HG03565 (cell line): ENCODE results near the gene GRM4.

Source experiments
- ATAC-seq: cut with Tn5 transposase; IDR thresholded peaks from one replicate; pipeline ENCODE4 v1.9.1; 2021; ENCODE audit warnings: mild to moderate bottlenecking, moderate library complexity; ENCODE audit not compliant: unreplicated experiment

Gene GRM4

DNA sequence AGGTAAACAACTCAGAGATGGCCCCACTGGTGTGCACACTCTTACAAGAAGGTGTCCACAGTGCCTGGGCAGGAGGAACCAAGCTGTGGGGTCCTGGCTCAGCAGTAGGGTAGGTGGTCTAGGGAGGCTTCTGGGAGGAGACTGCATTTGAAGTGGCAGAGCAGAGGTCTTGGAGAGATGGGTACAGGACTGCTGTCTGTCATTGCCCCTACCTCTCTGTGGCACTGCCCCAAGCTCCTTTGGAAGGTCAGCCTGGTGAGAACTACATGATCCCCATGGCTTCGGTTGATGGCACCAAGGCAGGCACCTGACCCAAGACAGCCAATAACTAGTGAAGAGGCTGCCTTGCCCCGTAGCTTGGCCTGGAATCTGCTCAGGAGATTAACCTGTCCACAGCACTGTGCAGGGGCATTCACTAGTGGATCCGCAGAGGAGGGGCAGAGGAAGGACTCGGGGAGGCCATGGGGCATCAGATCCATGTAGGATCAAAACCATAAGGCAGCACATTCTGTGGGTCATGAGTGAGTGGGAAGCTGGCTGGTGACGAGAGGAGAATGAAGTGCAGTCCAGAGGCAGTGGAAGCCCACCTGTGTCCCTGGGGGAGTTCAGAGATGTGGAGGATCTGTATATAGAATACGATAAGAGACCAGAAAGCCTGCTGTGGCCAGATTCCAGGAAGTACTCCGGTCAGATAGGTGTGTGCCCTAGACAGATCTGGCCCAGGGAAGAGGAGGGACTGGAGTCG, 162.0 kb downstream of the GRM4 start:
- ATAC-seq: no peak

DNA sequence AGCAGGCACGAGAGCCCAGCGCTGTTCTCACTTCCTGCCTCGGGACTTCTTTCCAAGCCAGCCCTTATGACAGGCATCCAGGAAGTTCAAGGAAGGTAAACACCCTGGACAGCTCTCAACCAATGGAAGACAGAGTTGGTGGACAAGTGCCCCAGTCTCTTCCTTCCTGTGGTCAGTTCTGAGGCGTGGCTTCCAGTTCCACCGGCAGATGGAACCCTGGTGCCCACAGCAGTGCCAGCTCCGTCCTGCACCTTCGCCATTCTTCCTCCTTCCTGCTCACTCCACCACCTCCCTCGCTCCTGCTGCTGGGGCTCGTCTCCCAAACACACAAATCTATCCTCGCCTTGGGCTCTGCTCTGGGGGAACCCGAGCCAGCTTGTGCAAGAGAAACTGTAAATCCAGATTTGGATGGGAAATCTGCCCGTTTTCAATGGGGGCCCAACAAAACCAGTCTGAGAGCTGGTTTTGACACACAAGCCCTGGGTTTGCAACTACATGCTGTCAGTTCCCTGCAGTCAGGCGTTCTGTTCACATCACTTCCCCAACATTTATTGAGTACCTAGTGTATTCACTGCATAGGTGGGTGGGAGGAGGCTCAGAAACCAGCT, 162.7 kb downstream of the GRM4 start:
- no peak for ATAC-seq

DNA sequence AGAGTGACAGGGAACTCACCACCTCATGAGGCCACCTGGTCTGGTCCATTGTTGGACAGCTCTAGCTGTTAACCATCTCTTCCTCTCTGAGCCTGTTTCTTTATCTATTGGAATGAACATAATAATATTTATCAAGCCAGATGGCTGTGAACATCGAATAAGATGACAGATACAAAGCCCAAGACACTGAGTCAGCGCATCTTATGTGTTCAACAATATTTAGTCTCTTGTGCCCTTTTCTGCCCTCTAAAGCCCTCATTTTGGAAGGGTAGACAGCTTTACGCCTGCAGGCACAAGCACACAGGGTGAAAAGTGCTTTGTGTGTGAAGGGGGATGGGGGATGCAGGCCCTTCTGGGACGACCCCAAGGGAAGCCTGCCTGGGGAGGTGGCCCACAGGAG, 164.0 kb downstream of the GRM4 start:
- no peak for ATAC-seq

DNA sequence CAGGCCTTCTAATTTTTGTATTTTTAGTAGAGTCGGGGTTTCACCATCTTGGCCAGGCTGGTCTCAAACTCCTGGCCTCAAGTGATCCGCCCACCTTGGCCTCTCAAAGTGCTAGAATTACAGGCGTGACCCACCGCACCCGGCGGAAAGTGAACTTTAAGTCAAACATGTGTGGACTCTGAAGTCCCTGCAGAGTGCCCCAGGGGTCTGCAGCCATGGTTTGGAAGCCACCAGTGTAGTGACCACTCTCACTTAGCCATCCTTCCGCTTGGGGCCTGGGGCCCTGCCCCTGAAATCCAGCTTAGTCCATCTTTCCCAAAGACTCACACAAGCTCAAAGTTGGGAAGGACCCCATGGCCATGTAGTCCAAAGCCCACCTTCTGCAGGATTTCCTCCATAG, 164.5 kb downstream of the GRM4 start:
- no peak for ATAC-seq

DNA sequence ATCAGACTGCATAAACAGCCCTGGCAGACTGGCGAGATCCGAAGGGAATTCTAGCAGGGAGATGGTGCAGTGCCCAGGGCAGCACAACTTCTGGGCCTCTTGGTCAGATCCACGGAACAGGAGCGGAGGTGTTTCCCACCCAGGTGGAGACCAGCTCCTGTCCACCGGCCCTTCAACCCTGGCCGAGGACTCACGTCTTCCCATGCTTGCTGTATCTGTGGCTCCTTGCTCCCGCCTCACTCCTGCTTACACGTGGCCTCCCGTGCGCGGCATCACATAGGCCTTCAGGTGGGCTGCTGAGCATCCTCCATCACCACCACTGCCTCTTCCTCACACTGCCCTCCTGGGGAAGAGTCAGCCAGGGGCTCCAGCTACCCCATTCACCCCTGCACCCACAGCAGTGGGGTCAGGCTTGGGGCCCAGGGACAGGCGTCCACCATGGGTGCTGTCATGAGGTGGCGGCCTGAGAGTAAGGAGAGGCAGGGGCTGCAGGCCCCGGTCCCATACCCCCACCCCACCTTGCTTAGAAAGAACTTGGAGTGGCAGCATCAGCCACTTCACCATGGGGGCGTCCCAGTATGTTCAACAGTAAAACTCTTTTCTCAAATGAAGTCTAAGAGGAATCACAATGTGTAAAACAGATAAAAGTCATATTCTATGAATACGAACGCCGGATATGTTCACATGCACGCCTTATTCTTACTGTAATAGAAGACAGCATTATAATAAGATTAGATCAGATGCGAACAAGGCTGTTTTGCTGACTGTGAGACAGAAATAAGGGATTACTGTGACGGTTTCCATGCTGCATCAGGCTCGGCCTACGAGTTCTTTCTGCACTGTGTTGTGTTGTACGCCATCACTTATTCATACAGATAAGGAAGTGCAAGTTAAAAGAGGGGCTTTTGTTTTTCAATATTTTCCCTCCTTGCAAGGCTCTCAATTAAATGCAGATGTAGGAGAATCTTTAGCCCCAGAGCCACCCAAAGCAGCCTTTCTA, 165.4 kb downstream of the GRM4 start:
- ATAC-seq: no peak

- ATAC-seq: no peak
Measured at GRCh38 chr6:33979750-33980149, 166.1 kb downstream of the GRM4 start.

GRCh38 chr6:33978412-33979150, 167.3 kb downstream of the GRM4 start:
- ATAC-seq: no peak

DNA sequence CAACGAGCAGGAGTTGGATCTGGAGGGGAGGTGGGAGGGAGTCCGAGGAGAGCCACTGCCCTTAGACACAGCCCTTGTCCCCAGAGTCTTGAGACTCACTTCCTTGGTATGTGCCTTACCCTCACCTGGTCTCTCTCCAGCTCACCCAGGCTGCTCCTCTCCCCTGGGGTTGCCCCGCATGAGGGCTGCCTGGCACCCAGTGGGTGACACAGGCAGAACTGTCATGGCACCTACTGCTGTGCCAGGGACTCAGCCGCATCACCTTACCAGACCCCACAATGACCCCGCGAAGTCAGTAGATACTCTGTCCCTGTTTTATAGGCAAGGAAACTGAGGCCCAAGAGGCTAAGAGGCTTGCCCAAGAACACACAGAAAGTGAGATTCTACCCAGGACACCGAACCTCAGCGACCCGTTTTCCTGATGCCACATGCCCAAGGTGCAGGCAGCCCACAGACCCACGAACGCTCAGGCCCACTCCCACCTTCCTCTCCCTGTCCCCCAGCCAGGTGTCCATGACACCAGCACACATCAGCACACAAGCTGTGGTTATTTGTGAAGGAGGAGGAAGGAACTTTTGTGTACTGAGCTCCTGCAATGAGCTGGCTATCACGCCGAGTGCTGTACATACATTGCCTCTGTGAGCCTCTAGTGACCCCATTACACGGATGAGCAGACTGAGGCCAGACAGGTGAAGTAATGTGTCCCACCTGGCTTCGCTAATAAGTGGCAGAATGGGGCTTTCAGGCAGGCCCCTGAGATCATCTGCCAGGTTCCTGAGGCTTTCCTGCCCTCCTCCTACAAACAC, 168.1 kb downstream of the GRM4 start:
- ATAC-seq: no peak

DNA sequence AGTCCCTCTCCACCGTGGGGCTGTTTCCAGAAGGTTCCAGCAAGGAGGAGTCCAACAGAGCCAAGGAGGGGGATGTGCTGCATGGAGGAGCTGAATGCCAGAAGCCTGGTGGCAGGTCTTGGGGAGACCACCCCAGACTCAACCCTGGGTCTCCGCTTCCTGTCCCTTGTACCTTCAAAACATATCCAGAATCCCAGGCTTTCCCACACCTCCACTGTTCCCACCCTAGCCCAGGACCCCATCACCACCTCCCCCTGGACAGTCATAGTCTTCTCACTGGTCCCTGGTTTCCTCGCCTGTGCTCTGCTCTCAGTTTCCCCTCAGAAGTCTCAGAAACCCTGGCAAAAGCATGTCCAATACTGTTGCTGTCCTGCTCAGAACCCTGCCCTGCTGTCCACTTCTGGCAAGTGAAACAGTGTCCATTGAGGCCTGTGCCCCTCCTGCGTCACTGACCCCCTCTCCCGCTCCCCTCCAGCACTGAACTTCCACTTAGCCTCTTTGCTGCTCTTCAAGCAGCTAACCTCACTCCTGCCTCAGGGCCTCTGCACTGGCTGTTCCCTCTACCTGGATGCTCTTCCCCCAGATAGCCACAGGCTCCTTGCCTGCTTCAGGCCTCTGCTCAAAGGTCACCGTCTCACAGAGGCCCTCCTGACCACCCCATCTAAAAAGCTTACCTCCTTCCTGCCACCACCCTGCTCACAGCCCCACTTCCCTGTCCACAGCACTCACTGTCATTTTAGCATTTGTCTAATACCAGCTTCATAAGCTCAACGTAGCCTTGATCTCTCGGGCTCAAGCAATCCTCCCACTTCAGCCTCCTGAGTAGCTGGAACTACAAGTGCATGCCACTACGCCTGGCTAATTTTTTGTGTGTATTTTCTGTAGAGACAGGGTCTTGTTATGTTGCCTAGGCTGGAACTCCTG, 169.2 kb downstream of the GRM4 start:
- no peak for ATAC-seq

DNA sequence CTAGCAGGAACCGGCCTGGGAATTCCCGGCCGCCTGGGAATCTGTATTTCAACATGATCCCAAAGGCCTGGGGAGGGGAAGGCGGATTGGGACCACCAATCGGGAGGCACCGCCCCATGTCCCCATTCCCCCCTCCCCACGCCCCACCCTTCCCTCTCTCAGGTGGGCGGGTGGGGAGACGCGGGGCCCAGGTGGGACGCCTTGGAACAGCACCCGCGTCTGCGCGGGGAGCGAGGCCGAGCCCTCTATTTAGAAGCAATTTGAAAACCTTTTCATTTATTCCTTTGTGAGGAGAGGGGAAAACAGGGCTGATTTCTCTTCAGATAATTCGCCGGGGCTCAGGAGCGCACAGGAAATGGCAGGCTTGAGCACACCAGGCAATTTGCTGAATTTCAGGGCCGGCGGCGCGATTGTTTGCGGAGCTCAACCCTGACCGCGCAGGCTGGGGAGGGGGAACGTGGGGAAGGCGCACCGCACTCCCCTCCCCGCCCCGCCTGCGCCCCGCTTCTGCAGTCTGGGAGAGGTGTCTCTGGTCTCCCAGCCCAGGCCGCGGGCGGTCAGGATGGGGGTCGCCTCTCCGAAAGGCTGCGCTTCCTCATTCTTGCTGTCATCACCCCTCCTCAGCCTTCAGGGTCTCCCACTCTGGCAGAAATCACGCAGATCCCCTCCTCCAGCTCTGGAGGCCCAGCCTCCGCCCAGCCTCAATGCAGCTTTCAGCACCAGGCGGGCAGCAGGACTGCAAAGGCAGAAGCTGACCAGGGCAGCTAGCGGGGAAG, 170.0 kb downstream of the GRM4 start:
- ATAC-seq: no peak

- no peak for ATAC-seq
Measured at GRCh38 chr6:33974471-33974870, 171.4 kb downstream of the GRM4 start.

GRCh38 chr6:33974030-33974429, 171.9 kb downstream of the GRM4 start:
- no peak for ATAC-seq

DNA sequence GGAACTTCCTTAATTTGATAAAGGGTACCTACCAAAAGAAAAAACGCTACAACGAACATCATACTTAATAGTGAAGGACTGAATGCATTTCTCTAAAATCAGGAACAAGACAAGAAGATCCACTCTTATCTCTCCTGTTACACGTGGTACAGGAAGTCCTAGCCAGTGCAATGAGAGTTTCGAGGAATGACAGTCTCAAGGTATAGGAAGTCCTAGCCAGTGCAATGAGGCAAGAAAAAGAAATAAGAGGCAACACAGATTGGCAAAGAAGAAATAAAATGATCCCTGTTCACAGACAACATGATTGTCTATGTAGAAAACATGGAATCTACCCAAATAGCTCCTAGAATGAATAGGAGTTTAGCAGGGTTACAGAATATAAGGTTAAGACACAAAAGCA, 174.3 kb downstream of the GRM4 start:
- ATAC-seq: no peak
